IMR-90 (cell line): Measurements from ENCODE around the gene ZCCHC7. TPM values are rescaled to one million over a fixed set of nuclear protein-coding genes. Genes with fewer than 3 reads are reported as not detected.

Experiments
- ATAC-seq: fragments of 200-7000 bp; cut with Tn5 transposase; 2 replicates; pipeline ENCODE4 v1.9.1; 2020; ENCODE audit warnings: low read depth, mild to moderate bottlenecking, moderate library complexity
- BruUV-seq: library from RNA; stranded (reverse); fragments of 400-500 nt; replicated peaks from 2 replicates; lab custom pipeline; 2021; lab: Mats Ljungman, UMichigan
- CTCF ChIA-PET: fragments of 300-600 bp; formaldehyde crosslinking; extraction: SDS; loops from one replicate; lab custom pipeline; 2021; ENCODE audit warnings: antibody characterized with exemption; lab: Yijun Ruan, JAX
- POLR2A ChIA-PET: fragments of 300-600 bp; sonication (Branson Sonifier 250); formaldehyde crosslinking; loops from one replicate; lab custom pipeline; 2022; ENCODE audit warnings: antibody characterized with exemption; ENCODE audit not compliant: unreplicated experiment; lab: Charles Lee
- DNase-seq: peaks from one replicate; pipeline ENCODE4 v3.0.0; 2013
- H2AFZ ChIP-seq: replicated peaks from 2 replicates; pipeline ENCODE3; 2013; ENCODE audit warnings: low read length, mild to moderate bottlenecking; ENCODE audit not compliant: poor library complexity
- H2AK5ac ChIP-seq: 2 replicates; pipeline ENCODE4 v1.6.1; 2013; ENCODE audit warnings: low read depth, low read length, inconsistent platforms
- H2AK9ac ChIP-seq: replicated peaks from 2 replicates; pipeline ENCODE3; 2013; ENCODE audit warnings: mild to moderate bottlenecking, low read depth, low read length, moderate library complexity; ENCODE audit not compliant: poor library complexity
- H2BK120ac ChIP-seq: 2 replicates; pipeline ENCODE4 v1.6.1; 2013; ENCODE audit warnings: low read depth, low read length, inconsistent platforms
- H2BK15ac ChIP-seq: 3 replicates; pipeline ENCODE4 v1.6.1; 2013; ENCODE audit warnings: low read depth, low read length, inconsistent platforms
- H2BK20ac ChIP-seq: 2 replicates; pipeline ENCODE4 v1.6.1; 2013; ENCODE audit warnings: low read depth, mild to moderate bottlenecking, inconsistent platforms, low read length, moderate library complexity
- H2BK5ac ChIP-seq: 2 replicates; pipeline ENCODE4 v1.6.1; 2013; ENCODE audit warnings: mild to moderate bottlenecking, low read depth, low read length, inconsistent platforms; ENCODE audit not compliant: poor library complexity, severe bottlenecking
- H3K14ac ChIP-seq: replicated peaks from 2 replicates; pipeline ENCODE4 v1.6.1; 2013; ENCODE audit warnings: low read depth, low read length, inconsistent platforms
- H3K18ac ChIP-seq: 2 replicates; pipeline ENCODE4 v1.6.1; 2013; ENCODE audit warnings: low read depth, low read length, control low read depth
- H3K23ac ChIP-seq: 2 replicates; pipeline ENCODE4 v1.6.1; 2013; ENCODE audit warnings: low read depth, low read length, inconsistent platforms
- H3K27ac ChIP-seq: 2 replicates; pipeline ENCODE4 v1.5.1; 2013; ENCODE audit warnings: mild to moderate bottlenecking, control low read depth, low read length; ENCODE audit not compliant: insufficient read depth
- H3K27me3 ChIP-seq: 2 replicates; pipeline ENCODE4 v1.6.1; 2013; ENCODE audit warnings: low read length; ENCODE audit not compliant: control insufficient read depth, insufficient read depth
- H3K36me3 ChIP-seq: 2 replicates; pipeline ENCODE4 v1.6.1; 2013; ENCODE audit warnings: low read length, mixed read lengths; ENCODE audit not compliant: control insufficient read depth, insufficient read depth
- H3K4ac ChIP-seq: 2 replicates; pipeline ENCODE4 v1.6.1; 2013; ENCODE audit warnings: low read depth, low read length, inconsistent platforms
- H3K4me1 ChIP-seq: 2 replicates; pipeline ENCODE4 v1.6.1; 2013; ENCODE audit warnings: low read length, mixed read lengths; ENCODE audit not compliant: control insufficient read depth, insufficient read depth
- H3K4me2 ChIP-seq: 2 replicates; pipeline ENCODE4 v1.6.1; 2013; ENCODE audit warnings: low read depth, mild to moderate bottlenecking, control low read depth, low read length, moderate library complexity
- H3K4me3 ChIP-seq: 2 replicates; pipeline ENCODE4 v1.5.1; 2013; ENCODE audit warnings: low read depth, mild to moderate bottlenecking, control low read depth, low read length, moderate library complexity; ENCODE audit not compliant: insufficient read depth
- H3K56ac ChIP-seq: 2 replicates; pipeline ENCODE4 v1.6.1; 2013; ENCODE audit warnings: low read length, inconsistent platforms; ENCODE audit not compliant: insufficient read depth; ENCODE audit errors: extremely low read depth
- H3K79me1 ChIP-seq, 2 experiments: 2 replicates each; pipeline ENCODE4 v1.6.1; 2013; ENCODE audit warnings: low read length in 2 of 2, inconsistent platforms in 1 of 2, low read depth in 1 of 2
- H3K9ac ChIP-seq: 2 replicates; pipeline ENCODE4 v1.6.1; 2013; ENCODE audit warnings: low read depth, low read length, control low read depth
- H3K9me1 ChIP-seq: 2 replicates; pipeline ENCODE4 v1.6.1; 2013; ENCODE audit warnings: low read length, inconsistent platforms; ENCODE audit not compliant: insufficient read depth
- H3K9me3 ChIP-seq: 2 replicates; pipeline ENCODE4 v1.6.1; 2013; ENCODE audit warnings: low read length; ENCODE audit not compliant: control insufficient read depth, insufficient read depth
- H4K20me1 ChIP-seq: 2 replicates; pipeline ENCODE4 v1.6.1; 2013; ENCODE audit warnings: low read length, inconsistent platforms; ENCODE audit not compliant: insufficient read depth
- H4K5ac ChIP-seq: 2 replicates; pipeline ENCODE4 v1.6.1; 2013; ENCODE audit warnings: mild to moderate bottlenecking, low read depth, low read length, control low read depth
- H4K8ac ChIP-seq, 2 experiments: 2 replicates each; pipeline ENCODE4 v1.6.1; 2013; ENCODE audit warnings: low read depth in 2 of 2, low read length in 2 of 2, control low read depth in 1 of 2, inconsistent platforms in 1 of 2
- H4K91ac ChIP-seq: 2 replicates; pipeline ENCODE4 v1.6.1; 2013; ENCODE audit warnings: low read depth, low read length, inconsistent platforms; ENCODE audit not compliant: insufficient read depth
- BHLHE40 ChIP-seq: fragments of 150-350 bp; IDR thresholded peaks from 2 replicates; pipeline ENCODE4 v1.6.1; 2016; ENCODE audit warnings: mild to moderate bottlenecking, low read depth, low read length
- CEBPB ChIP-seq: IDR thresholded peaks from 2 replicates; pipeline ENCODE4 v1.6.1; 2012; ENCODE audit warnings: low read depth, low read length, improper control_type of control experiment
- CHD1 ChIP-seq: IDR thresholded peaks from 2 replicates; pipeline ENCODE4 v1.6.1; 2012; ENCODE audit warnings: low read depth, low read length, improper control_type of control experiment
- ELK1 ChIP-seq: fragments of 150-350 bp; IDR thresholded peaks from 2 replicates; pipeline ENCODE4 v1.6.1; 2016; ENCODE audit warnings: low read depth, mild to moderate bottlenecking, low read length, moderate library complexity, borderline replicate concordance
- FOS ChIP-seq: fragments of 150-350 bp; IDR thresholded peaks from 2 replicates; pipeline ENCODE4 v1.6.1; 2016; ENCODE audit warnings: low read depth, low read length
- MAFK ChIP-seq: IDR thresholded peaks from 2 replicates; pipeline ENCODE4 v1.6.1; 2012; ENCODE audit warnings: low read depth, low read length, improper control_type of control experiment
- MAZ ChIP-seq: IDR thresholded peaks from 2 replicates; pipeline ENCODE4 v1.6.1; 2012; ENCODE audit warnings: low read depth, mild to moderate bottlenecking, low read length, improper control_type of control experiment, moderate library complexity, borderline replicate concordance
- MXI1 ChIP-seq: IDR thresholded peaks from 2 replicates; pipeline ENCODE4 v1.6.1; 2012; ENCODE audit warnings: low read depth, mild to moderate bottlenecking, low read length, moderate library complexity, borderline replicate concordance
- NFE2L2 ChIP-seq: fragments of 150-350 bp; IDR thresholded peaks from 2 replicates; pipeline ENCODE4 v1.6.1; 2016; ENCODE audit warnings: low read depth, mild to moderate bottlenecking, low read length
- POLR2A ChIP-seq: IDR thresholded peaks from 2 replicates; pipeline ENCODE4 v1.6.1; 2012; ENCODE audit warnings: mild to moderate bottlenecking, low read depth, low read length
- RAD21 ChIP-seq: IDR thresholded peaks from 2 replicates; pipeline ENCODE4 v1.6.1; 2012; ENCODE audit warnings: low read length, improper control_type of control experiment
- RCOR1 ChIP-seq: IDR thresholded peaks from 2 replicates; pipeline ENCODE4 v1.6.1; 2012; ENCODE audit warnings: mild to moderate bottlenecking, low read length, improper control_type of control experiment; ENCODE audit not compliant: insufficient replicate concordance
- SMC3 ChIP-seq: fragments of 150-350 bp; IDR thresholded peaks from 2 replicates; pipeline ENCODE4 v1.6.1; 2016; ENCODE audit warnings: low read depth, mild to moderate bottlenecking, antibody characterized with exemption, low read length, moderate library complexity
- WGBS, 2 experiments: methylation state at CpG; one replicate each; pipeline versions ENCODE4 v1.1.5 to v1.1.7; 2013; ENCODE audit warnings: missing lambda C conversion rate in 2 of 2; ENCODE audit not compliant: insufficient read length in 1 of 2; ENCODE audit errors: extremely low coverage in 2 of 2; 5-methylcytosine and 5-hydroxymethylcytosine counted together
- dilution Hi-C: fragments of 300-500 bp; cut with HindIII; formaldehyde crosslinking; loops from one replicate; pipeline ENCODE4 v1.14.3; 2018; ENCODE audit warnings: low sequenced_read_pairs; ENCODE audit not compliant: unreplicated experiment
- in situ Hi-C: fragments of 300-500 bp; cut with MboI; formaldehyde crosslinking; loops from 3 replicates; pipeline ENCODE4 v1.14.3; 2019; ENCODE audit warnings: low sequenced_read_pairs, inconsistent platforms, mixed read lengths
- intact Hi-C: fragments of 100-400 bp; cut with micrococcal nuclease; formaldehyde crosslinking; loops from 2 replicates; pipeline ENCODE4 v1.10.0; 2022
- polyA plus RNA-seq, 3 experiments: library from polyadenylated mRNA; depleted of rRNA; stranded (reverse); fragments of >200 nt; gene quantifications; 2 replicates each; pipeline ENCODE4 v1.2.3, GENCODE V29; 2012; ENCODE audit warnings: low replicate concordance in 1 of 3
- total RNA-seq: library from RNA; depleted of rRNA; stranded (reverse); fragments of >200 nt; gene quantifications from 2 replicates; pipeline ENCODE4 v1.2.3, GENCODE V29; 2012
- TF ChIP-seq, protein P1 (sequence below): conservative IDR thresholded peaks from 2 replicates; pipeline ENCODE4 v1.5.1; 2012; ENCODE audit warnings: mild to moderate bottlenecking, low read depth, low read length, improper control_type of control experiment
- TF ChIP-seq, protein P2 (sequence below): fragments of 150-350 bp; IDR thresholded peaks from 2 replicates; pipeline ENCODE4 v1.6.1; 2017; ENCODE audit warnings: mild to moderate bottlenecking, antibody characterized with exemption, low read length, low read depth

Gene ZCCHC7
- total and polyA plus RNA-seq, 2 of the 4 experiments (the other 2 are of a cell fraction): 13.6 to 28.7 TPM

- dilution Hi-C loops (no loop called here), in situ Hi-C loops (loop anchor here (10.0 kb wide), 1 partner anchor 63 kb away; no protein-coding TSS in a partner anchor), intact Hi-C loops (no loop called here)
- H2BK15ac ChIP-seq: no peak overlapping the region
- no peak overlapping the region for H2BK20ac ChIP-seq
- WGBS, 2 experiments: no CpG with 5 or more reads among the region's 13 CpGs
- H3K4me1 ChIP-seq: no peaks in the 10 kb centered on the region
- no peak overlapping the region for H4K91ac ChIP-seq
- no peak overlapping the region for H3K27ac ChIP-seq
- H3K4me3 ChIP-seq: no peak overlapping the region
- no peak overlapping the region for H3K14ac ChIP-seq
- no peak overlapping the region; the same call in 1 of the 2 replicates for H3K23ac ChIP-seq
- ChIA-PET POLR2A (no interaction called here), CTCF (no interaction called here)
- no peak for DNase-seq
- no peak for ATAC-seq
- no TSS peak for BruUV-seq
- no peak overlapping the region for H3K18ac ChIP-seq
- H4K20me1 ChIP-seq: no peaks in the 10 kb centered on the region
- H2BK120ac ChIP-seq: no peak overlapping the region
- H3K56ac ChIP-seq: no peak overlapping the region
- H4K8ac ChIP-seq: no peak overlapping the region
- no peak overlapping the region for H2AK5ac ChIP-seq
- H3K9me1 ChIP-seq: no peaks in the 10 kb centered on the region
- no peak overlapping the region for H4K5ac ChIP-seq
- peaks cover 5% of the 10 kb centered on the region for H3K9me3 ChIP-seq
- H3K36me3 ChIP-seq: no peaks in the 10 kb centered on the region
- H3K9ac ChIP-seq: no peak overlapping the region
- H3K27me3 ChIP-seq: peaks cover 18% of the 10 kb centered on the region
- H2AK9ac ChIP-seq: no peak overlapping the region
- H2BK5ac ChIP-seq: no peak overlapping the region
- H3K4ac ChIP-seq: no peak overlapping the region
- H3K79me1 ChIP-seq: no peaks in the 10 kb centered on the region
- H2AFZ ChIP-seq: no peak overlapping the region
- H3K4me2 ChIP-seq: no peak overlapping the region
- TF ChIP-seq, protein P1, sequence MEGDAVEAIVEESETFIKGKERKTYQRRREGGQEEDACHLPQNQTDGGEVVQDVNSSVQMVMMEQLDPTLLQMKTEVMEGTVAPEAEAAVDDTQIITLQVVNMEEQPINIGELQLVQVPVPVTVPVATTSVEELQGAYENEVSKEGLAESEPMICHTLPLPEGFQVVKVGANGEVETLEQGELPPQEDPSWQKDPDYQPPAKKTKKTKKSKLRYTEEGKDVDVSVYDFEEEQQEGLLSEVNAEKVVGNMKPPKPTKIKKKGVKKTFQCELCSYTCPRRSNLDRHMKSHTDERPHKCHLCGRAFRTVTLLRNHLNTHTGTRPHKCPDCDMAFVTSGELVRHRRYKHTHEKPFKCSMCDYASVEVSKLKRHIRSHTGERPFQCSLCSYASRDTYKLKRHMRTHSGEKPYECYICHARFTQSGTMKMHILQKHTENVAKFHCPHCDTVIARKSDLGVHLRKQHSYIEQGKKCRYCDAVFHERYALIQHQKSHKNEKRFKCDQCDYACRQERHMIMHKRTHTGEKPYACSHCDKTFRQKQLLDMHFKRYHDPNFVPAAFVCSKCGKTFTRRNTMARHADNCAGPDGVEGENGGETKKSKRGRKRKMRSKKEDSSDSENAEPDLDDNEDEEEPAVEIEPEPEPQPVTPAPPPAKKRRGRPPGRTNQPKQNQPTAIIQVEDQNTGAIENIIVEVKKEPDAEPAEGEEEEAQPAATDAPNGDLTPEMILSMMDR: no peak
- no peak for TF ChIP-seq POLR2A
- TF ChIP-seq CEBPB: no peak
- TF ChIP-seq MAFK: no peak
- no peak for TF ChIP-seq MXI1
- TF ChIP-seq, protein P2, sequence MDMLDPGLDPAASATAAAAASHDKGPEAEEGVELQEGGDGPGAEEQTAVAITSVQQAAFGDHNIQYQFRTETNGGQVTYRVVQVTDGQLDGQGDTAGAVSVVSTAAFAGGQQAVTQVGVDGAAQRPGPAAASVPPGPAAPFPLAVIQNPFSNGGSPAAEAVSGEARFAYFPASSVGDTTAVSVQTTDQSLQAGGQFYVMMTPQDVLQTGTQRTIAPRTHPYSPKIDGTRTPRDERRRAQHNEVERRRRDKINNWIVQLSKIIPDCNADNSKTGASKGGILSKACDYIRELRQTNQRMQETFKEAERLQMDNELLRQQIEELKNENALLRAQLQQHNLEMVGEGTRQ: no peak
- no peak for TF ChIP-seq SMC3
- no peak for TF ChIP-seq ELK1
- TF ChIP-seq CHD1: no peak
- no peak for TF ChIP-seq MAZ
- no peak for TF ChIP-seq FOS
- TF ChIP-seq RCOR1: no peak
- TF ChIP-seq RAD21: no peak
- TF ChIP-seq BHLHE40: no peak
- TF ChIP-seq NFE2L2: no peak
Observed at GRCh38 chr9:37377688-37378612, 257.6 kb downstream of the ZCCHC7 start.
